ENCODE measurements around the gene PAN3. TPM values are rescaled to one million over a fixed set of nuclear protein-coding genes. Genes with fewer than 3 reads are reported as not detected.

PAN3 gene
- total RNA-seq, 1 donor from 2014 or later: 28.3 TPM

- Mint-ChIP-seq H3K4me1 (ENCODE audit: low read depth, unreplicated experiment) (peaks cover 2% of the 10 kb centered on the region), H3K9me3 (ENCODE audit: unreplicated experiment) (no peaks in the 10 kb centered on the region), H3K36me3 (ENCODE audit: low read depth, unreplicated experiment) (peaks cover 2% of the 10 kb centered on the region), H3K27me3 (ENCODE audit: low read depth, unreplicated experiment) (no peaks in the 10 kb centered on the region), H3K4me3 (ENCODE audit: unreplicated experiment) (no peak overlapping the region), H3K27ac (ENCODE audit: unreplicated experiment) (no peak overlapping the region)
- DNase-seq (ENCODE audit: low read depth): peak; percentile 7
- Histone ChIP-seq H3K9me3 (ENCODE audit: insufficient read depth, low read depth, low read length) (no peaks in the 10 kb centered on the region), H2AFZ (ENCODE audit: low read depth, low read length) (no peak overlapping the region), H3K27ac (ENCODE audit: low read depth, low read length) (no peak overlapping the region), H3K27me3 (ENCODE audit: insufficient read depth, low read length) (no peaks in the 10 kb centered on the region), H3K9ac (ENCODE audit: low read length) (no peak overlapping the region), H3K4me2 (ENCODE audit: low read length) (no peak overlapping the region), H3K79me2 (ENCODE audit: insufficient read depth, low read length) (peaks cover 14% of the 10 kb centered on the region), H4K20me1 (ENCODE audit: insufficient read depth, low read length) (peaks cover 15% of the 10 kb centered on the region), H3K4me1 (ENCODE audit: insufficient read depth, low read length) (no peaks in the 10 kb centered on the region), H3K4me3 (ENCODE audit: insufficient read depth, low read depth, low read length) (no peak overlapping the region), H3K36me3 (ENCODE audit: insufficient read depth, low read length) (peaks cover 1% of the 10 kb centered on the region)
- FAIRE-seq: no peak
- TF ChIP-seq EZH2 (IDR thresholded peaks at IDR 0.05; ENCODE audit: insufficient read depth, low read length): no peak
- TF ChIP-seq, protein P1, sequence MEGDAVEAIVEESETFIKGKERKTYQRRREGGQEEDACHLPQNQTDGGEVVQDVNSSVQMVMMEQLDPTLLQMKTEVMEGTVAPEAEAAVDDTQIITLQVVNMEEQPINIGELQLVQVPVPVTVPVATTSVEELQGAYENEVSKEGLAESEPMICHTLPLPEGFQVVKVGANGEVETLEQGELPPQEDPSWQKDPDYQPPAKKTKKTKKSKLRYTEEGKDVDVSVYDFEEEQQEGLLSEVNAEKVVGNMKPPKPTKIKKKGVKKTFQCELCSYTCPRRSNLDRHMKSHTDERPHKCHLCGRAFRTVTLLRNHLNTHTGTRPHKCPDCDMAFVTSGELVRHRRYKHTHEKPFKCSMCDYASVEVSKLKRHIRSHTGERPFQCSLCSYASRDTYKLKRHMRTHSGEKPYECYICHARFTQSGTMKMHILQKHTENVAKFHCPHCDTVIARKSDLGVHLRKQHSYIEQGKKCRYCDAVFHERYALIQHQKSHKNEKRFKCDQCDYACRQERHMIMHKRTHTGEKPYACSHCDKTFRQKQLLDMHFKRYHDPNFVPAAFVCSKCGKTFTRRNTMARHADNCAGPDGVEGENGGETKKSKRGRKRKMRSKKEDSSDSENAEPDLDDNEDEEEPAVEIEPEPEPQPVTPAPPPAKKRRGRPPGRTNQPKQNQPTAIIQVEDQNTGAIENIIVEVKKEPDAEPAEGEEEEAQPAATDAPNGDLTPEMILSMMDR (IDR thresholded peaks at IDR 0.05; ENCODE audit: insufficient read depth, low read depth, low read length): no peak
Measured at GRCh38 chr13:28185256-28185655, 46.9 kb downstream of the PAN3 start.

DNA sequence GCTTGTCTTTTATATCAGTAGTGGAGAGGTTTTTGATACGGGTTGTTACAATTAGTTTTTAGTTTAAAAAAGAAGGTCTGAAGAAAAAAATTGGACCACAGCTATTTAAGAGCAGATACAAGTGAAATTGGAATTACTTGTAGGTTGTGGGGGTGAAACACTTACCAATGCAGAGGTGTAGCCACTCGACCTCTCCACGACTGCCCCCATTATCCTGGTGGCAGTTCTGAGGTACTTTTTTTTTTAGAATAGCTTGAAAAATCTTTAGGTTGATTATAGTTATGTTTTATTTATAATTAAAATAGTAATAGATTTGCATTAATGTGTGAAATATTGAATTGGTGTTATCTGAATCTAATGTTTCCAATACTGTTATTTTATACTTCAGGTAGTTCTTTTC is 60.7 kb downstream of the PAN3 start:
- Histone ChIP-seq H3K27ac (ENCODE audit: low read depth, low read length) (no peak overlapping the region), H3K4me2 (ENCODE audit: low read length) (no peak overlapping the region), H3K4me1 (ENCODE audit: insufficient read depth, low read length) (no peaks in the 10 kb centered on the region), H3K79me2 (ENCODE audit: insufficient read depth, low read length) (no peaks in the 10 kb centered on the region), H4K20me1 (ENCODE audit: insufficient read depth, low read length) (no peaks in the 10 kb centered on the region), H3K36me3 (ENCODE audit: insufficient read depth, low read length) (no peaks in the 10 kb centered on the region), H3K4me3 (ENCODE audit: insufficient read depth, low read depth, low read length) (no peak overlapping the region), H2AFZ (ENCODE audit: low read depth, low read length) (no peak overlapping the region), H3K9ac (ENCODE audit: low read length) (no peak overlapping the region), H3K9me3 (ENCODE audit: insufficient read depth, low read depth, low read length) (no peaks in the 10 kb centered on the region), H3K27me3 (ENCODE audit: insufficient read depth, low read length) (no peaks in the 10 kb centered on the region)
- Mint-ChIP-seq H3K4me1 (ENCODE audit: low read depth, unreplicated experiment) (no peaks in the 10 kb centered on the region), H3K9me3 (ENCODE audit: unreplicated experiment) (no peaks in the 10 kb centered on the region), H3K4me3 (ENCODE audit: unreplicated experiment) (no peak overlapping the region), H3K36me3 (ENCODE audit: low read depth, unreplicated experiment) (peaks cover 7% of the 10 kb centered on the region), H3K27me3 (ENCODE audit: low read depth, unreplicated experiment) (no peaks in the 10 kb centered on the region), H3K27ac (ENCODE audit: unreplicated experiment) (no peak overlapping the region)
- FAIRE-seq (no peak), DNase-seq (ENCODE audit: low read depth) (no peak)
- TF ChIP-seq, protein P1 (IDR thresholded peaks at IDR 0.05; ENCODE audit: insufficient read depth, low read depth, low read length): no peak
- TF ChIP-seq EZH2 (IDR thresholded peaks at IDR 0.05; ENCODE audit: insufficient read depth, low read length): no peak

DNA sequence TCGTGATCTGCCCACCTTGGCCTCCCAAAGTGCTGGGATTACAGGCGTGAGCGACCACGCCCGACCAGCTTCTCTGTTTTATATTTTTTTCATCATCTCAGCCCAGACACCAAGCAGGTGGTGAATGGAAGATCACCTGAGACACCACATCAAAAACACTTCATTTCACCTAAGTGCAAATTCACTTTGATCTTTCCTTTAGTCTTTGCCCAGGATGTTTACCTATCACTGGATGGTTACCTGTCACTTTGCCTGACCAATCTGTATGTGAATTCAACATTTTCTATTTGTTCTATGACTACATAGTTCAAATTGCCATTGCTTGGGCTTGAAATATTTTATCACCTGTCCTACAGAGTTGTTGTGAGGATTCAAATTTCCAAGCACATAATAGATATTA is 65.7 kb downstream of the PAN3 start:
- H3K36me3 ChIP-seq (ENCODE audit: insufficient read depth, low read length): peaks cover 2% of the 10 kb centered on the region
- Mint-ChIP-seq H3K27ac (ENCODE audit: unreplicated experiment) (no peak overlapping the region), H3K9me3 (ENCODE audit: unreplicated experiment) (no peaks in the 10 kb centered on the region), H3K4me1 (ENCODE audit: low read depth, unreplicated experiment) (no peaks in the 10 kb centered on the region), H3K27me3 (ENCODE audit: low read depth, unreplicated experiment) (no peaks in the 10 kb centered on the region), H3K4me3 (ENCODE audit: unreplicated experiment) (no peak overlapping the region), H3K36me3 (ENCODE audit: low read depth, unreplicated experiment) (peaks cover 6% of the 10 kb centered on the region)
- DNase-seq (ENCODE audit: low read depth) (no peak), FAIRE-seq (no peak)
- no peaks in the 10 kb centered on the region for H3K4me1 ChIP-seq (ENCODE audit: insufficient read depth, low read length)
- H3K4me3 ChIP-seq (ENCODE audit: insufficient read depth, low read depth, low read length): no peak overlapping the region
- no peak overlapping the region for H3K9ac ChIP-seq (ENCODE audit: low read length)
- no peaks in the 10 kb centered on the region for H3K9me3 ChIP-seq (ENCODE audit: insufficient read depth, low read depth, low read length)
- no peak overlapping the region for H2AFZ ChIP-seq (ENCODE audit: low read depth, low read length)
- no peaks in the 10 kb centered on the region for H3K79me2 ChIP-seq (ENCODE audit: insufficient read depth, low read length)
- H4K20me1 ChIP-seq (ENCODE audit: insufficient read depth, low read length): peaks cover 3% of the 10 kb centered on the region
- no peak for TF ChIP-seq EZH2 (IDR thresholded peaks at IDR 0.05; ENCODE audit: insufficient read depth, low read length)
- TF ChIP-seq, protein P1 (IDR thresholded peaks at IDR 0.05; ENCODE audit: insufficient read depth, low read depth, low read length): no peak
- H3K27ac ChIP-seq (ENCODE audit: low read depth, low read length): no peak overlapping the region
- H3K4me2 ChIP-seq (ENCODE audit: low read length): no peak overlapping the region
- H3K27me3 ChIP-seq (ENCODE audit: insufficient read depth, low read length): no peaks in the 10 kb centered on the region

Data from astrocyte (in vitro differentiated cells and primary cell).